HG02970 (cell line): ENCODE results near the gene ZC3H7B.

ENCODE experiments used
- ATAC-seq: cut with Tn5 transposase; IDR thresholded peaks from one replicate; pipeline ENCODE4 v1.9.1; 2021; ENCODE audit warnings: mild to moderate bottlenecking, moderate library complexity, moderate number of reproducible peaks; ENCODE audit not compliant: unreplicated experiment, low FRiP score

ZC3H7B gene

GRCh38 chr22:41406410-41406809 is 105.1 kb downstream of the ZC3H7B start:
- no peak for ATAC-seq

DNA sequence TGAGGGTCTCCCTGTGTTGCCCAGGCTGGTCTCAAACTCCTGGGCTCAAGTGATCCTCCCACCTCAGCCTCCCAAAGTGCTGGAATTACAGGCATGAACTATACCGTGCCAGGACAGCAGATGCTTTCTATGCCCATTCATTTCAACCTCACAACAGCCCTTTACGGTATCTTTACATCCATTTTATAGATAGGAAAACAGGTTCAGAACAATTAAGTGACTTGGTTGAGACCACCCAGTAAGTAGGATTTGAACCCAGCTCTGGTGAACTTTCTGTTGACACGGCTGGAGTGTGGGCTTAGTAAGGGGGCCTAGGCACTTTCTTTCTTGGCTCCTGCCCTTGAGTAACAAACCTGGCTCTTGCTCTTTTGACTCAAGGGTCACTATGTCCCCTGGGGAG is 106.1 kb downstream of the ZC3H7B start:
- no peak for ATAC-seq

DNA sequence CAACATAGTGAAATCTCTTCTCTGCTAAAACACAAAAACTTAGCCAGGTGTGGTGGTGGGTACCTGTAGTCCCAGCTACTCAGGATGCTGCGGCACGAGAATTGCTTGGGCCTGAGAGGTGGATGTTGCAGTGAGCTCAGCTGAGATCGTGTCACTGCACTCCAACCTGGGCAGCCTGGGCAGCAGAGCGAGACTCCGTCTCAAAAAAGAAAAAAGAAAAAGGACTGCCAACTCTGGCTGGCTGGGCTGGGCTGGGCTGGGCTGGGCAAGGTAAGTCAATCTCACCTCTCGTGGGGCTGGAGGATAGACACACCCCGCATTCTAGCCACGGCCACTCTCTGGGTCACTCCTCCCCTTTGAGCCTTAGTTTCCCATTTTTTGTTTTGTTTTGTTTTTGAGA is 107.3 kb downstream of the ZC3H7B start:
- ATAC-seq: no peak
